Mucosa of descending colon (tissue), 3 donors: Measurements from ENCODE around the gene ARHGAP10. TPM values are rescaled to one million over a fixed set of nuclear protein-coding genes. Genes with fewer than 3 reads are reported as not detected.

Source experiments
- ATAC-seq: fragments of 200-7000 bp; cut with Tn5 transposase; one replicate; pipeline ENCODE4 v1.9.1; 2020; ENCODE audit warnings: mild to moderate bottlenecking, moderate library complexity
- DNase-seq, 3 donors: peaks; one replicate each; pipeline ENCODE4 v3.0.0-alpha.2; 2020
- H3K36me3 ChIP-seq: fragments of 200-600 bp; one replicate; pipeline ENCODE4 v1.8.0; 2021; ENCODE audit warnings: low read depth, mild to moderate bottlenecking
- H3K4me1 ChIP-seq: fragments of 200-600 bp; one replicate; pipeline ENCODE4 v1.8.0; 2021; ENCODE audit warnings: low read depth, mild to moderate bottlenecking
- H3K4me3 ChIP-seq: fragments of 200-600 bp; one replicate; pipeline ENCODE4 v1.8.0; 2021; ENCODE audit warnings: mild to moderate bottlenecking
- H3K9me3 ChIP-seq: fragments of 200-600 bp; one replicate; pipeline ENCODE4 v1.8.0; 2021; ENCODE audit warnings: mild to moderate bottlenecking
- CTCF ChIP-seq: fragments of 200-600 bp; IDR thresholded peaks from one replicate; pipeline ENCODE4 v1.8.0; 2022; ENCODE audit warnings: antibody characterized with exemption, mild to moderate bottlenecking
- intact Hi-C, 2 donors: fragments of 100-400 bp; cut with DNase I in 1 of 2; cut with micrococcal nuclease in 1 of 2; formaldehyde crosslinking; loops; one replicate each; pipeline versions ENCODE4 v1.11.0 to v1.11.1; 2022; cut with DNase I, micrococcal nuclease
- total RNA-seq, 3 donors: library from RNA; stranded (reverse); fragmentation: NEBNext Ultra II Directional in 2 of 3; extraction: Animal tissue kit (Norgen Biotek cat#: 25700) in 2 of 3; gene quantifications; one replicate each; pipeline versions ENCODE4 v1.2.1 to v1.2.4, GENCODE V29; 2021 to 2023
- donor health status: DM: no; HTN: no; CAD: no; lungs with moderate emphysema.
- donor health status: DM: no; HTN: no; CAD: no.
- donor health status: DM: no; HTN: yes; CAD: no.

Gene ARHGAP10
- total RNA-seq, 3 donors from 2014 or later, result 3.0 to 66.6 (median 8.1) TPM

GRCh38 chr4:147769386-147769785 is 37.5 kb downstream of the ARHGAP10 start:
- Histone ChIP-seq H3K9me3 (no peaks in the 10 kb centered on the region), H3K4me3 (no peak overlapping the region), H3K36me3 (no peaks in the 10 kb centered on the region), H3K4me1 (peaks cover 8% of the 10 kb centered on the region)
- DNase-seq, result no peak
- intact Hi-C loops, result no loop called here
- TF ChIP-seq CTCF, result no peak
- no peak for ATAC-seq

GRCh38 chr4:147770831-147771230 is 38.9 kb downstream of the ARHGAP10 start:
- intact Hi-C loops, result no loop called here
- no peak for TF ChIP-seq CTCF
- H3K4me1 ChIP-seq, result peaks cover 8% of the 10 kb centered on the region
- no peaks in the 10 kb centered on the region for H3K9me3 ChIP-seq
- H3K4me3 ChIP-seq, result no peak overlapping the region
- no peak for ATAC-seq
- no peaks in the 10 kb centered on the region for H3K36me3 ChIP-seq
- no peak for DNase-seq

- peaks cover 8% of the 10 kb centered on the region for H3K4me1 ChIP-seq
- no peaks in the 10 kb centered on the region for H3K36me3 ChIP-seq
- intact Hi-C loops, result no loop called here
- ATAC-seq (peak; percentile 41), DNase-seq (no peak)
- no peak for TF ChIP-seq CTCF
- H3K4me3 ChIP-seq, result no peak overlapping the region
- H3K9me3 ChIP-seq, result no peaks in the 10 kb centered on the region
Observed at GRCh38 chr4:147772056-147772455, 40.2 kb downstream of the ARHGAP10 start.

GRCh38 chr4:147772459-147772969 is 40.6 kb downstream of the ARHGAP10 start:
- no peak for ATAC-seq
- H3K4me3 ChIP-seq, result no peak overlapping the region
- H3K4me1 ChIP-seq, result peaks cover 8% of the 10 kb centered on the region
- no peaks in the 10 kb centered on the region for H3K9me3 ChIP-seq
- no peak for DNase-seq
- H3K36me3 ChIP-seq, result no peaks in the 10 kb centered on the region
- intact Hi-C loops, result no loop called here
- no peak for TF ChIP-seq CTCF

- Histone ChIP-seq H3K4me1 (no peaks in the 10 kb centered on the region), H3K4me3 (no peak overlapping the region), H3K36me3 (no peaks in the 10 kb centered on the region), H3K9me3 (no peaks in the 10 kb centered on the region)
- DNase-seq, result no peak
- intact Hi-C loops, result no loop called here
- no peak for ATAC-seq
- no peak for TF ChIP-seq CTCF
Observed at GRCh38 chr4:147773261-147774184, 41.6 kb downstream of the ARHGAP10 start.
